Small intestine (tissue), 7 donors: ENCODE results near the gene LPAR4. TPM values are rescaled to one million over a fixed set of nuclear protein-coding genes. Genes with fewer than 3 reads are reported as not detected.

Experiments
- DNase-seq, 2 donors: peaks; one replicate each; pipeline versions ENCODE4 v3.0.0 to v3.0.0-alpha.2; 2013
- FAIRE-seq: peaks from 2 replicates; lab custom pipeline; 2012; peaks lifted over from hg19 to GRCh38; lab: Jason Lieb, UNC
- H3K27ac ChIP-seq, 3 donors: one replicate each; pipeline ENCODE4 v1.5.1; 2013; ENCODE audit warnings: low read length in 2 of 3, mild to moderate bottlenecking in 2 of 3, control low read depth in 1 of 3, inconsistent platforms in 1 of 3, low read depth in 1 of 3, moderate library complexity in 1 of 3
- H3K27me3 ChIP-seq, 3 donors: one replicate each; pipeline ENCODE4 v1.6.1; 2013; ENCODE audit warnings: low read length in 3 of 3, inconsistent platforms in 1 of 3; ENCODE audit not compliant: control insufficient read depth in 3 of 3, insufficient read depth in 3 of 3
- H3K36me3 ChIP-seq, 3 donors: one replicate each; pipeline ENCODE4 v1.6.1; 2013; ENCODE audit warnings: low read length in 3 of 3, inconsistent platforms in 1 of 3, low read depth in 1 of 3, mild to moderate bottlenecking in 1 of 3, moderate library complexity in 1 of 3; ENCODE audit not compliant: control insufficient read depth in 3 of 3, insufficient read depth in 2 of 3
- H3K4me1 ChIP-seq, 3 donors: one replicate each; pipeline ENCODE4 v1.6.1; 2013; ENCODE audit warnings: low read length in 2 of 3, inconsistent platforms in 1 of 3, low read depth in 1 of 3, mild to moderate bottlenecking in 1 of 3, moderate library complexity in 1 of 3; ENCODE audit not compliant: control insufficient read depth in 3 of 3, insufficient read depth in 2 of 3
- H3K4me3 ChIP-seq, 3 donors: one replicate each; pipeline ENCODE4 v1.5.1; 2013; ENCODE audit warnings: low read length in 3 of 3, control low read depth in 1 of 3, inconsistent platforms in 1 of 3, low read depth in 1 of 3, mild to moderate bottlenecking in 1 of 3, moderate library complexity in 1 of 3
- H3K9me3 ChIP-seq, 2 donors: one replicate each; pipeline ENCODE4 v1.6.1; 2013; ENCODE audit warnings: low read depth in 1 of 2, low read length in 1 of 2; ENCODE audit not compliant: control insufficient read depth in 2 of 2, insufficient read depth in 1 of 2
- WGBS, 3 donors: extraction: QIAGEN DNeasy Blood & Tissue Kit; methylation state at CpG; one replicate each; pipeline ENCODE4 v1.1.7; 2013; 5-methylcytosine and 5-hydroxymethylcytosine counted together
- polyA plus RNA-seq, 4 donors: library from polyadenylated mRNA; stranded (reverse) in 3 of 4; unstranded in 1 of 4; fragments of 200-250 nt in 3 of 4; fragments of 120-200 nt in 1 of 4; gene quantifications; one replicate each; pipeline versions ENCODE4 v1.2.1 to v1.2.3, GENCODE V29; 2013
- donor health status: healthy with polysubstance abuse.
- donor health status: control.
- donor health status: control.
- donor health status: Bipolar disorder and iron deficiency.
- donor health status: healthy.

The LPAR4 gene
- polyA plus RNA-seq, 4 donors, result 1.8 TPM; not detected in 3

DNA sequence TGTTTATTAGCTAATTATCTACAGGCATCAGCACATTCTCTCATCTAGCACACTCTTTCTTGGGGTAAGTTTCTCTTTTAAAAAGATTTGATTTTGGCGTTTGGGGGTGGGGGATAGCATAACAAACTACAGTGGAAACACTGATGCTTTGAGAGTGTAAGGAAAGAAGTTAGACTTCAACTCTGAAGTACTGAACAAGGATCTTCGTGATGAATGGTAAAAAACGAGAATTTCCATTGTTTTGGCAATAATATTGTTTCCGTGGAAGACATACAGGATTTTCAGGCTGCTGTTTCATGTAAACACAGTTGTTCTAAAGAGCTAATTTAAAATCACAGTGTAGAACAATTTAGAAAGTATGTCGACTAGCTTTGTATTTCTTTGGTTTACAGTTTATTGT lies 451 bp downstream of the LPAR4 start:
- WGBS, 3 donors, result 26 to 37% (median 30%) methylated on average over 5 of the region's 5 CpGs
- no peak for DNase-seq

GRCh38 chrX:78748846-78749245 lies 1.3 kb downstream of the LPAR4 start:
- H3K4me3 ChIP-seq, result peak overlapping the region in 1 of 3 donors; percentile 5
- no peaks in the 10 kb centered on the region for H3K9me3 ChIP-seq
- DNase-seq (no peak), FAIRE-seq (no peak)
- no peaks in the 10 kb centered on the region for H3K4me1 ChIP-seq
- H3K27me3 ChIP-seq, result no peaks in the 10 kb centered on the region
- no peak overlapping the region for H3K27ac ChIP-seq
- 46 to 66% (median 51%) methylated on average over 2 of the region's 2 CpGs for WGBS, 3 donors
- no peaks in the 10 kb centered on the region for H3K36me3 ChIP-seq

More for the DNA sequence above, 451 bp downstream of the LPAR4 start:
- no peaks in the 10 kb centered on the region for H3K9me3 ChIP-seq
- FAIRE-seq, result no peak
- no peaks in the 10 kb centered on the region for H3K27me3 ChIP-seq
- peak overlapping the region in 1 of 3 donors; percentile 27 for H3K4me3 ChIP-seq
- H3K4me1 ChIP-seq, result no peaks in the 10 kb centered on the region
- no peaks in the 10 kb centered on the region for H3K36me3 ChIP-seq
- no peak overlapping the region for H3K27ac ChIP-seq

GRCh38 chrX:78753571-78753970 lies 6.1 kb downstream of the LPAR4 start:
- no peaks in the 10 kb centered on the region for H3K27me3 ChIP-seq
- H3K9me3 ChIP-seq, result no peaks in the 10 kb centered on the region
- no peak overlapping the region for H3K27ac ChIP-seq
- WGBS, 3 donors, result 67 to 79% (median 74%) methylated on average over 3 of the region's 3 CpGs
- DNase-seq (no peak), FAIRE-seq (no peak)
- H3K4me3 ChIP-seq, result no peak overlapping the region
- H3K36me3 ChIP-seq, result no peaks in the 10 kb centered on the region
- H3K4me1 ChIP-seq, result no peaks in the 10 kb centered on the region

- DNase-seq, result no peak
- Histone ChIP-seq H3K9me3 (no peaks in the 10 kb centered on the region), H3K36me3 (no peaks in the 10 kb centered on the region), H3K27ac (no peak overlapping the region), H3K4me1 (no peaks in the 10 kb centered on the region), H3K27me3 (no peaks in the 10 kb centered on the region), H3K4me3 (no peak overlapping the region)
- WGBS, 3 donors, result 76 to 82% (median 76%) methylated on average over 5 of the region's 5 CpGs
- FAIRE-seq, result no peak
Observed at GRCh38 chrX:78754917-78755316, 7.4 kb downstream of the LPAR4 start.

DNA sequence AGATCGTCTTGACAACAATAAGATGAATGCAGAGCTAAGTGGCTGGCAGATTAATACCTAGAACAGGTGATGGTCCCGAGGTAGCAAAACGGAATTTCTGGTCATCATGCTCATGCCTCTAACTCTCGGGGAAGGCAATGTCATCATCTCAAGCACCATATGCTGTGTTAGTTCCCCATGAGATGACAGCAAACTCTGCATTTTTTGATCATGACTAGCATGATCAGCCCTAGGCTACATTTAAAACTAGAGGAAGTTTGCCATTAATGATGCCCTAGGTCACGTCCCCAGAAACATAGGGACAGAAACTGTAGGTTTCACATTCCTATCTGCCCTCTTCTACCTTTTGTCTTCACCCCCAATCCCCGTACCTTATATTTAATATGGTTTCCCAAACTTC lies 11.6 kb downstream of the LPAR4 start:
- FAIRE-seq (no peak), DNase-seq (no peak)
- Histone ChIP-seq H3K27me3 (no peaks in the 10 kb centered on the region), H3K4me1 (no peaks in the 10 kb centered on the region), H3K27ac (no peak overlapping the region), H3K4me3 (no peak overlapping the region), H3K9me3 (no peaks in the 10 kb centered on the region), H3K36me3 (no peaks in the 10 kb centered on the region)
- WGBS, 3 donors, result 72 to 92% (median 85%) methylated on average over 6 of the region's 6 CpGs

- no peak for FAIRE-seq
Observed at GRCh38 chrX:78769101-78769755, 21.7 kb downstream of the LPAR4 start.

DNA sequence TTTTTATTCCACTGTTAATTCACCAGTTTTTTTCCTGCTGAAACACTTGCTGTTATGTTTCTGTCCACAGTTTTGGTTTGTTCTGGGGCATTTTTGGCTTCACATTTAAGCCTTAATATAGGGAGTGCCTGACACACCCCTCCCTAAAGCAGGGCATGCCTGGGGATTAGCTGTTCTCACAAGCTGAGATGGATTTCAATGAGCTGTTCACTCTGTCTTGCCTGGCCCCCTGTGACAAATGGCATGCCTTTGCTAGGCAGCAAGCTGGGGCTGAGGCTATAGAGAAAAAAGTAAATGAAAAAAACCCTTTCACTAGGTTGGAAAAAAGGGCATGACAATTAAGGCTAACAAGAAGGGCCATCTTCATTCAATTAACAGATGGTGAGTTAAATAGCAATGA lies 22.4 kb downstream of the LPAR4 start:
- Histone ChIP-seq H3K9me3 (no peaks in the 10 kb centered on the region), H3K27ac (no peak overlapping the region), H3K27me3 (no peaks in the 10 kb centered on the region), H3K4me1 (no peaks in the 10 kb centered on the region), H3K4me3 (no peak overlapping the region), H3K36me3 (no peaks in the 10 kb centered on the region)
- DNase-seq (no peak), FAIRE-seq (no peak)

More at GRCh38 chrX:78769101-78769755, 21.7 kb downstream of the LPAR4 start:
- Histone ChIP-seq H3K4me3 (no peak overlapping the region), H3K36me3 (no peaks in the 10 kb centered on the region), H3K27me3 (no peaks in the 10 kb centered on the region), H3K4me1 (no peaks in the 10 kb centered on the region), H3K27ac (no peak overlapping the region), H3K9me3 (no peaks in the 10 kb centered on the region)
- WGBS, 3 donors, result 18 to 65% (median 26%) methylated on average over 2 of the region's 2 CpGs
- no peak for DNase-seq

GRCh38 chrX:78796916-78797315 lies 49.4 kb downstream of the LPAR4 start:
- Histone ChIP-seq H3K27me3 (no peaks in the 10 kb centered on the region), H3K27ac (no peak overlapping the region), H3K4me1 (no peaks in the 10 kb centered on the region), H3K36me3 (no peaks in the 10 kb centered on the region), H3K4me3 (no peak overlapping the region), H3K9me3 (peaks cover 0 to 8% of the 10 kb centered on the region in 2 donors)
- no peak for FAIRE-seq
- no peak for DNase-seq
- 64 to 89% (median 67%) methylated on average over 1 of the region's 1 CpG for WGBS, 3 donors

DNA sequence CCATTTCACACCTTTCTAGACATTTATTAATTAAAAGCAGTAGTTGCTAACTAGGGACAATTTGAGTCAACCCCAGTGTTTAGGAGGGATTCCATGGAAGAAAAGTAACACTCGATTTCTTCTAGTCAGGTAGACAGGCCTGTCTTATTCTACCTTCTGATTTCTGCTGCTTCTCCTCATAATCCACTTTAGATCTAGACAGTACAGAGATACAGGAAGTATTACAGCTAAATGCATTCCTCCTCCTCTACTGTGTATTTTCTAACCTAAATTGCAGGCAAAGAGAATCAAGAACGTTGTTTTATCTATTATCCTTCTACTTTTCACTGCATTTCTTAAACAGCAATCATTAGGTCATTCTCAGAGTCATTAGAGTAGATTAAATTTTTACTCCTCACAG lies 52.6 kb downstream of the LPAR4 start:
- no peak for DNase-seq
- H3K27ac ChIP-seq, result no peak overlapping the region
- H3K36me3 ChIP-seq, result no peaks in the 10 kb centered on the region
- H3K27me3 ChIP-seq, result no peaks in the 10 kb centered on the region
- H3K4me1 ChIP-seq, result no peaks in the 10 kb centered on the region
- no peak overlapping the region for H3K4me3 ChIP-seq
- WGBS, 3 donors, result 44 to 65% (median 50%) methylated on average over 2 of the region's 2 CpGs
- H3K9me3 ChIP-seq, result peaks cover 0 to 8% of the 10 kb centered on the region in 2 donors
- FAIRE-seq, result no peak
